Measurements from ENCODE around the gene CDK3. TPM values are rescaled to one million over a fixed set of nuclear protein-coding genes. Genes with fewer than 3 reads are reported as not detected.

CDK3 gene
- total and polyA plus RNA-seq, 2 of the 4 experiments (the other 2 are of a cell fraction): 0.72 to 8.8 TPM

DNA sequence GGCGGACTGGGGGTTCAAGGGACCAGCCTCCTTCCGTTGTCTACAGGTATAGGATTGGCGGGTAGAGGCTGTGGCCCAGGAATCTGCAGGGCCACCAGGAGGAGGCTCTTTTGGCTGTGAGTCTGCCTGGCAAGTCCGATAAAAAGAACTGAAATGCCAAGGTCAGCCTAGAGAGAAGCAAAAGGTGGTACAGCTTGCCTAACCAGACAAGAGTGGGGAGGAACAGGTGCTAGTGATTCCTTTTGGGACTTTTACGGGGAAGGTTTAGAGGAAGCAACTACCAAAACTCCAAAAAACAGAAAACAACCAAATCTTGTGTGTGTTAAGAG is 32.1 kb downstream of the CDK3 start:
- H4K5ac ChIP-seq (ENCODE audit: low read depth, low read length): no peak overlapping the region
- ChIA-PET CTCF (no interaction called here), POLR2A (ENCODE audit: unreplicated experiment) (no interaction called here)
- H2BK5ac ChIP-seq (ENCODE audit: low read depth, low read length, poor library complexity, severe bottlenecking): no peak overlapping the region
- no peak overlapping the region for H3K23ac ChIP-seq (ENCODE audit: low read depth, low read length)
- no peak overlapping the region for H3K9ac ChIP-seq (ENCODE audit: low read depth, low read length)
- ATAC-seq (ENCODE audit: low read depth): no peak
- no peaks in the 10 kb centered on the region; the same call in 1 of the 2 replicates for H3K9me1 ChIP-seq (ENCODE audit: insufficient read depth, low read length)
- H3K36me3 ChIP-seq (ENCODE audit: control insufficient read depth, insufficient read depth, low read length): 0 out of 2 replicates have a peak, but pooled peaks cover 2% of the 10 kb centered on the region
- no peak overlapping the region for H3K14ac ChIP-seq (replicated peaks; ENCODE audit: low read depth, low read length)
- H4K8ac ChIP-seq (ENCODE audit: low read depth in 2 of 2, low read length in 2 of 2): no peak overlapping the region
- no peak overlapping the region for H2BK15ac ChIP-seq (ENCODE audit: low read depth, low read length)
- no peak overlapping the region for H3K18ac ChIP-seq (ENCODE audit: low read depth, low read length)
- no peak overlapping the region for H3K4me3 ChIP-seq (ENCODE audit: insufficient read depth, low read depth, low read length)
- no peak overlapping the region for H2AK5ac ChIP-seq (ENCODE audit: low read depth, low read length)
- no peak overlapping the region for H3K27ac ChIP-seq (ENCODE audit: insufficient read depth, low read length)
- H3K4me2 ChIP-seq (ENCODE audit: low read depth, low read length): no peak overlapping the region
- dilution Hi-C loops (cut with HindIII; ENCODE audit: low sequenced_read_pairs, unreplicated experiment): no loop called here
- no TSS peak for BruUV-seq (replicated peaks)
- TF ChIP-seq POLR2A (IDR thresholded peaks at IDR 0.05; ENCODE audit: low read depth, low read length) (no peak), RFX5 (IDR thresholded peaks at IDR 0.05; ENCODE audit: low read depth, low read length) (no peak), RCOR1 (IDR thresholded peaks at IDR 0.05; ENCODE audit: insufficient replicate concordance, low read length) (no peak), CHD1 (IDR thresholded peaks at IDR 0.05; ENCODE audit: low read depth, low read length) (no peak), CEBPB (IDR thresholded peaks at IDR 0.05; ENCODE audit: low read depth, low read length) (no peak), SMC3 (IDR thresholded peaks at IDR 0.05; ENCODE audit: low read depth, low read length) (no peak), MAZ (IDR thresholded peaks at IDR 0.05; ENCODE audit: borderline replicate concordance, low read depth, low read length) (no peak), FOS (IDR thresholded peaks at IDR 0.05; ENCODE audit: low read depth, low read length) (no peak), MXI1 (IDR thresholded peaks at IDR 0.05; ENCODE audit: borderline replicate concordance, low read depth, low read length) (no peak), CTCF (conservative IDR thresholded peaks at IDR 0.05; ENCODE audit: low read depth, low read length) (no peak)
- in situ Hi-C loops (cut with MboI; ENCODE audit: low sequenced_read_pairs): no loop called here
- intact Hi-C loops (cut with micrococcal nuclease): no loop called here
- WGBS, 2 experiments (ENCODE audit: extremely low coverage in 2 of 2, insufficient read length in 1 of 2): no CpG with 5 or more reads among the region's 5 CpGs
- peaks cover 2% of the 10 kb centered on the region; the same call in 1 of the 2 replicates for H3K4me1 ChIP-seq (ENCODE audit: control insufficient read depth, insufficient read depth, low read length)
- H3K4ac ChIP-seq (ENCODE audit: low read depth, low read length): no peak overlapping the region
- no peak for DNase-seq
- no peaks in the 10 kb centered on the region for H3K79me1 ChIP-seq (ENCODE audit: low read depth in 1 of 2, low read length in 2 of 2)
- H3K56ac ChIP-seq (ENCODE audit: extremely low read depth, insufficient read depth, low read length): no peak overlapping the region
- no peaks in the 10 kb centered on the region for H3K27me3 ChIP-seq (ENCODE audit: control insufficient read depth, insufficient read depth, low read length)
- no peak overlapping the region for H2BK120ac ChIP-seq (ENCODE audit: low read depth, low read length)
- no peak overlapping the region for H4K91ac ChIP-seq (ENCODE audit: insufficient read depth, low read depth, low read length)
- H3K9me3 ChIP-seq (ENCODE audit: control insufficient read depth, insufficient read depth, low read length): no peaks in the 10 kb centered on the region
- H4K20me1 ChIP-seq (ENCODE audit: insufficient read depth, low read length): no peaks in the 10 kb centered on the region
- H2AFZ ChIP-seq (replicated peaks; ENCODE audit: low read length, poor library complexity): no peak overlapping the region
- no peak overlapping the region for H2BK20ac ChIP-seq (ENCODE audit: low read depth, low read length)
- H2AK9ac ChIP-seq (replicated peaks; ENCODE audit: low read depth, low read length, poor library complexity): no peak overlapping the region

All from IMR-90 (cell line).